KBM-7 (cell line): ENCODE results near the gene ESRRA.
"Not testable (repeated sequence)": the region's sequence is repeated elsewhere in the genome, so short reads cannot be mapped to it uniquely, and the experiment has no call there.

Source experiments
- DNase-seq: peaks from one replicate; pipeline ENCODE4 v3.0.0-alpha.2; 2015
- in situ Hi-C: fragments of 300-500 bp; cut with MboI; formaldehyde crosslinking; loops from 2 replicates; pipeline ENCODE4 v1.14.3; 2020; ENCODE audit warnings: low sequenced_read_pairs, low pct_unique_long_range_greater_than_20kb, mixed read lengths

The ESRRA gene

DNA sequence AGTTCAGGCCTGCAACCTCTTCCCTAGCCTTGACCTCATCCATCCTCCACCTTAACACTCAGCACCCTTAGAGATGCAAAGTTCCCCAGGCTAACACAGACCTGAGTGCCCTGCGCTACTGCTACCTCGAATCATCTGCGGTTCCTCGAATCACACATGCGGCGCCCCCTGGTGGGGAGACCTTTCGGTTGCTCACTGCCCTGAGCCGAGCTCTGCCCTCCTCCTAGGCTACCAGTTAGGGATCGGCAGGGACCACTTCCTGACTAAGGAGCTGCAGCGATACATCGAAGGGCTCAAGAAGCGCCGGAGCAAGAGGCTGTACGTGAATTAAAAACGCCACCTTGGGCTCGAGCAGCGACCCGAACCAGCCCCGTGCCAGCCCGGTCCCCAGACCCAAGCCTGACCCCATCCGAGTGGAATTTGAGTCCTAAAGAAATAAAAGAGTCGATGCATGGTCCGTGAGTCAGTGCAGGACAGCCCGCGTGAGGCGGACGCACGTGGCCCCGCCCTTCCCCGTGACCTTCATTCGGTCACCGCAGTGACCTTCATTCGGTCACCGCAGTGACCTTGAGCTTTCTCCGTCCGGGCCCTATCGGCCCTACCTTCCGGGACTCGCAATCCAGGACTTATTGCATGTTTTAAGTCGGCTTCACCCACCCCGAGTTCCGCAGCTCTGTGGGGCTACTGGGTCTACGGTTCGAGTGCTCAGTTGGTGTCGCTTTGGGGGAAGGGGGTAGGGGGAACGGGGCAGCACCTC lies 830 bp upstream of the ESRRA start:
- in situ Hi-C loops = no loop called here
- peak; percentile 96 for DNase-seq

DNA sequence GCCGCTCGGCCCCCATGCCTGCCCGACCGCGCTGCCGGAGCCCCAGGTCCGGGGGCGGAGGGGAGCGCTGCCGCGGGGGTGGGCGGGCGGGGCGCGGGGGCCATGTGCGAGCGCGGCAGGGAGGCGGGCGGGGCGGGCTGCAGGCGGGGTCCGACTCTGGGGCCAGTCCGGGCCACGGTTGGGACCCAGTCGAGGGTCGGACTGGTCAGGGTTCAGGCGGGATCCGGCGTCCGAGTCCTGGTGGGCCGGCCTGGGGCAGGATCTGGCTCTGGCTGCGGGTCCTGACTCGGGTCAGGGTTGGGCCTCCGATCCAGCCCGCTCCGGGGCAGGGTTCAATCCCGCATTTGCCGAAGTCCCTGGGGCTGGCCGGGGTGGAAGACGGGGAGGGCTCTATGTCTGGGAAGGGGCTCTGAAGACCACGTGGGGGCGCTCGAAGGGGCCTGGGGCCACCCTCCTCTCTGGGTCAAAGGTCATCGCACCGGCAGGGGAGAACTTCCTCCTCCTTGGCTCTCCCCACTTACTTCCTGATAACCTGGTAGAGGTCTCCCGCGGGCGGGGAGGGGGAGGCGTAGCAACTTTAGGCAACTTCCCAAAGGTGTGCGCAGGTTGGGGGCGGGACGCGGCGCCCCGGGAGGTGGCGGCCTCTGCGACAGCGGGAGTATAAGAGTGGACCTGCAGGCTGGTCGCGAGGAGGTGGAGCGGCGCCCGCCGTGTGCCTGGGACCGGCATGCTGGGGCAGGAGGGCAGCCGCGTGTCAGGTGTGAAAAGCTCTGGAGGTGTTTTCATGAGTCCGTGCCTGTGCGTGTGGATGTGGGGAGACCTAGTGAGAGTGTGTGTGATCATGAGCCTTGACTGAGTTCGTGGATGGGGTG lies 603 bp downstream of the ESRRA start:
- in situ Hi-C loops = no loop called here
- peak; percentile 89 for DNase-seq

DNA sequence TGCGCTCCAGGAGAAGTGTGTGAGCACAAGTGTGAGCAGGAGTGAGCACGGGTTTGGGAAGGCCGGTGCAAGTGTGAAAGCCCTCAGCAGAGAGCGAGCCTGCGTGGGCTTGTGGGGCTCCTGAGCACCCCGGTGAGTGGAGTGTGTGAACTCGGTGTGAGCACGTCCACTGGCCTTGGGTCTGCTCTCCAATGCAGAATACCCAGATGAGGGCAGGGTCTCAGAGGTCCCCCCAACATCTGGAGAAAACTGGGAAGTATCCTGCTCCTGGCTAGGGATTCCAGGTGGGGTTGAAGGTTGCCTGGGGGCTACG lies 1.2 kb downstream of the ESRRA start:
- no peak for DNase-seq
- in situ Hi-C loops = no loop called here

DNA sequence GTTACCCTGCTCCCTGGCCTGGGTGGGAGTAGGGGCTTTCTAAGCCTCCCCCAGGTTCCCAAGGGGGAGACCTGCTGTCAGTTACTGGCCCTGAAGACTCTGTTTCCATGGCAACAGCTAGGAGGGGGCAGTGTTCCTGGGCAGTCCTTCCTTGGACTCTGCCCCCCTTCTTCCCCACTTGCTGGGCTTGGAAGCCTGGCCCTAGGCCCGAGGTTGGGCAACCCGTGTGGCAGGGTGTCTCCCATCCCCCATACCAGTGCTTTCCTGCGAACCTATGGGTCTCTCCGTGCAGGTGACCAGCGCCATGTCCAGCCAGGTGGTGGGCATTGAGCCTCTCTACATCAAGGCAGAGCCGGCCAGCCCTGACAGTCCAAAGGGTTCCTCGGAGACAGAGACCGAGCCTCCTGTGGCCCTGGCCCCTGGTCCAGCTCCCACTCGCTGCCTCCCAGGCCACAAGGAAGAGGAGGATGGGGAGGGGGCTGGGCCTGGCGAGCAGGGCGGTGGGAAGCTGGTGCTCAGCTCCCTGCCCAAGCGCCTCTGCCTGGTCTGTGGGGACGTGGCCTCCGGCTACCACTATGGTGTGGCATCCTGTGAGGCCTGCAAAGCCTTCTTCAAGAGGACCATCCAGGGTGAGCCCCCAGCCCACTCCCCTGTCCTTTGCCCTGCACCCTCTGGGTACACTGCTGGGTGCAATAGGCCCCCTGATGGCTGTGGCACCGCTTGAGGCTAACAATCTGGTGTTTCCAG lies 1.7 kb downstream of the ESRRA start:
- no peak for DNase-seq
- in situ Hi-C loops = no loop called here

DNA sequence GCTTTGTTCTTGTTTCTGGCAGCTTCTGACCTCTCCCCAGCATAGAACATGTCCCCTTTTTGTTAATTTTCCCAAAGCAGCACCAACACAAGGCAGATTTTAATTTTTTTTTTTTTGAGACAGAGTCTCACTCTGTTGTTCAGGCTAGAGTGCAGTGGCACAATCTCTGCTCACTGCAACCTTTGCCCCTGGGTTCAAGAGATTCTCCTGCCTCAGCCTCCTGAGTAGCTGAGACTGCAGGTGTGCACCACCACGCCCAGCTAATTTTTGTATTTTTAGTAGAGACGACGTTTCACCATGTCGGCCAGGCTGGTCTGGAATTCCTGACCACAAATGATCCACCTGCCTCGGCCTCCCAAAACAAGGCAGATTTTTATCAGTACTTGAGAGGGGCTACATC lies 2.5 kb downstream of the ESRRA start:
- DNase-seq, in situ Hi-C loops: not testable (repeated sequence)

DNA sequence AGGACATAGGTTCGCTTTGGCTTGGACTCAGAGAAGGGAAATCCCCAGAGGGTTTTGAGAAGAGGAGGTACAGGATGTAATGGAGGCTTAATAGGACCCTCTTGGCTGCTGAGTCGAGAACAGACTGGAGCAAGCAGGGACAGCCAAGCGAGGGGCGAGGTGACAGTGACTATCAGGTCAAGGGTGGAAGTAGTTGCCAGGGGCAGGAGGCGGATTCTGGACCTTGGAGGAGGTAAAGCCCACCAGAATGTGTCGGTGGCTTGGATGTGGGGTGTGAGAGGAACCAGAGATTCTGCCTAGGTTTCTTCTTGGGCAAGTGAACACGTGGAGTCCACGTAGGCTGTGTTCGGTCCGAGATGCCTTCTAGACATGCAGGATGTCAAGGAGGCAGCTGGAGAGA lies 7.6 kb downstream of the ESRRA start:
- DNase-seq = no peak
- in situ Hi-C loops = no loop called here

DNA sequence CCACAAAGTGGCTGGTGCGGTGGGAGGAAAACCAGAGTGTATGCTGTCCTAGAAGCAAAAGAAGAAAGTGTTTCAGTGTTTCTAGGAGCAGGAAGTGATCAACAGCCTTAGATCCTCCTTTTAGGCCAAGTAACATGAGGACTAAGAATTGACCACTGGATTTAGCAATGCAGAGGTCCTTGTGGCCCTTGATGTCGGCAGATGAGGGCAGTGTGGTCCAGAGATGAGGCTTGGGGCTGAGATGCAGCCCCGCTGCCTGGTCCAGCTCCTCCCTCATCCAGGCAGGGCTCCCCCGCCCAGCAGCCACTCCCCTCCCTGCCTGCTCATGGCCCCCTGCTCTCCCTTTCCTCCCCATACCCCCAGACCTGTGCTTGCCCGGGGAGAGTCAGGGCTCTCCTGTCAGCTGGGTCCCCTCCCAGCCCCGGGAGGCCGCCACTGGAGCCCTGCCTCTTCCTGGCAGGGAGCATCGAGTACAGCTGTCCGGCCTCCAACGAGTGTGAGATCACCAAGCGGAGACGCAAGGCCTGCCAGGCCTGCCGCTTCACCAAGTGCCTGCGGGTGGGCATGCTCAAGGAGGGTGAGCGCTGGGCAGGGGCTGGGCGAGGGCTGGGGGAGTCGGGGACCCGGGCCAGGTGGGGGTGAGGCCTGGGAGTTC lies 8.3 kb downstream of the ESRRA start:
- in situ Hi-C loops = no loop called here
- no peak for DNase-seq

DNA sequence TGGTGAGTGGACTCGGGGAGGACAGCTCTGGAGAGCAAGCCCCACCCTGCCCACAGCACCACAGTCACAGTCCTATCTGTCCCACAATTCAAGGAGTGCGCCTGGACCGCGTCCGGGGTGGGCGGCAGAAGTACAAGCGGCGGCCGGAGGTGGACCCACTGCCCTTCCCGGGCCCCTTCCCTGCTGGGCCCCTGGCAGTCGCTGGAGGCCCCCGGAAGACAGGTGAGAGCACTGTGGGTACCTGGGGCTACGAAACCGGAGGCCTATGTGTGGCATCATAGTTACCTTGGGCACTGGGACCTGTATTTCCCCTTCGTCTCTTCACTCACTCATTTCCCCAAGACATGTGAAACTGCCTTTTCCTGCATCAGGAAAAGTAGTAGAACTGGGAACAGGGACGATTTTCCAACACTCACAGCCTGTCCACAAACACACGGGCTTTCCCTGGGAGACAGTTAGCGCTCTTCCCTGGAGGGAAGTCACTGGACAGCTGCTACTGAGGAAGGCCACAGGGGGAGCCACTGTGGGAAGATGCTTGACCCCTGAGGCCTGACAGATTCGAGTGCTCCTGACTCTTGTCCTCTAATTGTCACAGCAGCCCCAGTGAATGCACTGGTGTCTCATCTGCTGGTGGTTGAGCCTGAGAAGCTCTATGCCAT lies 9.0 kb downstream of the ESRRA start:
- no peak for DNase-seq
- in situ Hi-C loops = no loop called here

DNA sequence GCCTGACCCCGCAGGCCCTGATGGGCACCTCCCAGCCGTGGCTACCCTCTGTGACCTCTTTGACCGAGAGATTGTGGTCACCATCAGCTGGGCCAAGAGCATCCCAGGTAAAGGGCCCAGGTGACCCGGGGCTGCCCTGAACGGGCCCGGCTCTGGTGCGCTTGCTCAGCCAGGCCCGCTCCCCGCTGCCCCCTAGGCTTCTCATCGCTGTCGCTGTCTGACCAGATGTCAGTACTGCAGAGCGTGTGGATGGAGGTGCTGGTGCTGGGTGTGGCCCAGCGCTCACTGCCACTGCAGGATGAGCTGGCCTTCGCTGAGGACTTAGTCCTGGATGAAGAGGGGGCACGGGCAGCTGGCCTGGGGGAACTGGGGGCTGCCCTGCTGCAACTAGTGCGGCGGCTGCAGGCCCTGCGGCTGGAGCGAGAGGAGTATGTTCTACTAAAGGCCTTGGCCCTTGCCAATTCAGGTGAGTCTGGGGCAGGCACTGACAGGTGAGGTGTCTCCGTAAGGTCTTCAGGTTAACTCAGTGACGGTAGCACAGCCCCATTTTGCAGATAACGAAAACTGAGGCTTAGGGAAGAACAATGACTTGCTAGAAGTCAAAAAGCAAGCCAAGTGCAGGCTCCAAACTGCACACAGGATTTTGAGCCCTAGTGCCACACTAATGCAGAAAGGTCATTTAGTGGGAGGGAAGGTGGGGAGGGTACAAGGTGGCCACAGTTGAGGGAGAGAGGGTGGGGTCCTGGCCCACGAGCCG lies 9.7 kb downstream of the ESRRA start:
- in situ Hi-C loops = no loop called here
- no peak for DNase-seq

DNA sequence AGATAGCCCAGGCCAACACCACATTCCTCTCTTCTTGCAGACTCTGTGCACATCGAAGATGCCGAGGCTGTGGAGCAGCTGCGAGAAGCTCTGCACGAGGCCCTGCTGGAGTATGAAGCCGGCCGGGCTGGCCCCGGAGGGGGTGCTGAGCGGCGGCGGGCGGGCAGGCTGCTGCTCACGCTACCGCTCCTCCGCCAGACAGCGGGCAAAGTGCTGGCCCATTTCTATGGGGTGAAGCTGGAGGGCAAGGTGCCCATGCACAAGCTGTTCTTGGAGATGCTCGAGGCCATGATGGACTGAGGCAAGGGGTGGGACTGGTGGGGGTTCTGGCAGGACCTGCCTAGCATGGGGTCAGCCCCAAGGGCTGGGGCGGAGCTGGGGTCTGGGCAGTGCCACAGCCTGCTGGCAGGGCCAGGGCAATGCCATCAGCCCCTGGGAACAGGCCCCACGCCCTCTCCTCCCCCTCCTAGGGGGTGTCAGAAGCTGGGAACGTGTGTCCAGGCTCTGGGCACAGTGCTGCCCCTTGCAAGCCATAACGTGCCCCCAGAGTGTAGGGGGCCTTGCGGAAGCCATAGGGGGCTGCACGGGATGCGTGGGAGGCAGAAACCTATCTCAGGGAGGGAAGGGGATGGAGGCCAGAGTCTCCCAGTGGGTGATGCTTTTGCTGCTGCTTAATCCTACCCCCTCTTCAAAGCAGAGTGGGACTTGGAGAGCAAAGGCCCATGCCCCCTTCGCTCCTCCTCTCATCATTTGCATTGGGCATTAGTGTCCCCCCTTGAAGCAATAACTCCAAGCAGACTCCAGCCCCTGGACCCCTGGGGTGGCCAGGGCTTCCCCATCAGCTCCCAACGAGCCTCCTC lies 10.6 kb downstream of the ESRRA start:
- DNase-seq, in situ Hi-C loops: not testable (repeated sequence)

DNA sequence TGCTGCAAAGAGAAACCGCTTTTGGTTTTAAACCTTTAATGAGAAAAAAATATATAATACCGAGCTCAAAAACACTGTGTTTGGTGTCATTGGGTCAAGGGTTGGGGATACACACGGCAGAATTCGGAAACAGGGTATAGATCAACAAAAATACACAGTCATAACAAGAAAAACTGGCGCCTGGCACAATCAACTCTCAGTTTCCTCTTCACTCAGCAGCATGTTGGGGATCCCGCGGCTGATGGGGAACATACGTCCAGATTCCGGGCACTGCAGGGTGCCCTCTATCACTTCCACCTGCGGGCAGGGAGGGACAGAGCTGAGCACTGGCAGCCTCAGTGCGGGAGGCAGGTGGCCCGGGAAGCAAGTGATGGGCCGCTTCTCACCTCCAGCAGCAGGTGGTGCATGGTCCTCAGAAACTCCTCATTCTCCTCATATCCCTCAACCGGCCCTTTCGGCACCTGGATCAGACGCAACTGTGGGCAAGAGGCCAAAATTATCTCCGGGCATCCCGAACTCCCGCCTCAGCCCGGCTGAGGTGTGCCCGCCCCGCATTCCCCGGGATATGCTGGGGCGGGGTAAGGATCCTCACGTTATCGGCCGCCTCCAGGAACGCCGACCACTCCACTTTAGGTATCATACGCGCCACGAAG lies 11.5 kb downstream of the ESRRA start:
- in situ Hi-C loops = no loop called here
- DNase-seq = no peak

DNA sequence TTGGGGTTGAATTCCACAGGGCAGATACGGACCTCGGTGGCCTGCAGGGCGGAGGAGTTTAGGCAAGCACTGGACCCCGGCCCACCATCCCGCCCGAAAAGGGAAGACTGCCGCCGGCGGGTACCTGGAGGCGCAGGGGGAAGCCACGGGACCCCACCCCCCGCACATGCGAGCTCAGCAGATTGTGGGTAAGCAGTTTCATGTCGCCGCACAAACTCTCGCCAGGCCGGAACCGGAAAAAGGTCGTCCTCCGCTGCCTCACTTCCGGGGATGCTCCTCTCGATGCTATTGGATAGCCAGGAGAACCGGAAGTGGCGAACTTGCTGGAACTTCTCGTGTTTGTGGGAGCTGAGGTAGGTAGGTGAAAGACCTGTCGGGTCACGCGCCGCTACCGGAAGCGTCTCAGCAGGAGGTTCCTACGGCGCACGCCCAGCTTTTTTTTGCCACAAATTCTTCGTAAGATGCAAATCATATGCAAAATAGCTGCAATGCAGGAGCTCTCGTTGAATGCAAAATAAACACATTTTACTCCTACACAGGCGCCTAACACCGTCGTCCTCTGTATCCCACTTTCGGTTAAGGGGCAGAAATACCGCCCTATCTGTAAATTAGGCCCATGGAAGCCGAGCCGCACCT lies 12.1 kb downstream of the ESRRA start, which contains the start of gene TRMT112:
TSS of gene TRMT112 (minus strand) at position 235 of the 636 bp plus-strand sequence. CDS start at position 202, 33 bp downstream.
- in situ Hi-C loops = no loop called here
- peak; percentile 98 for DNase-seq

DNA sequence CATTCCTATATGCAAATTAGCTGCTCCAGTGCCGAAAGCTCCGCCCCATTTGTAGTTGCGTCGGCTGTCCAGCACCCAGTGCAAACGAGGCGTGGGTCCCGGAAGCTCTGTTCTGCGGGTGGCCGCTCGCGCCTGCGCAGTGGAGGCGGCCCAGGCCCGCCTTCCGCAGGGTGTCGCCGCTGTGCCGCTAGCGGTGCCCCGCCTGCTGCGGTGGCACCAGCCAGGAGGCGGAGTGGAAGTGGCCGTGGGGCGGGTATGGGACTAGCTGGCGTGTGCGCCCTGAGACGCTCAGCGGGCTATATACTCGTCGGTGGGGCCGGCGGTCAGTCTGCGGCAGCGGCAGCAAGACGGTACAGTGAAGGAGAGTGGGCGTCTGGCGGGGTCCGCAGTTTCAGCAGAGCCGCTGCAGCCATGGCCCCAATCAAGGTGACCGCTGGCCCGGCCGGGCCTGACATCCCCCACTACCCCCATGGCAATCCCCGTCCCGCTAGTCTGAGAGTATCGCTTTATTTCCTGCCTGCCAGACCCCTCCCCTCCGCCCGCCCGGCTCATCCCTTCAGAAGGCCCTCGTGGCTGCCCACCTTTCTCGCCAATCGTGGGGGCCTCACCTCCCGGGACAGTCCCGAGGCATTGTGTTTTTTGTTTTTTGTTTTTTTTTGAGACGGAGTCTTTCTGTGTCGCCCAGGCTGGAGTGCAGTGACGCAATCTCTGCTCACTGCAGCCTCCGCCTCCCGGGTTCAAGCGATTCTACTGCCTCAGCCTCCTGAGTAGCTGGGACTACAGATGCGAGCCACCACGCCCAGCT lies 12.8 kb downstream of the ESRRA start, which contains the start of gene PRDX5:
TSS of gene PRDX5 (plus strand) at position 161 of the 805 bp plus-strand sequence. CDS start at position 256, 95 bp downstream.
- in situ Hi-C loops = no loop called here
- peak; percentile 96 for DNase-seq

DNA sequence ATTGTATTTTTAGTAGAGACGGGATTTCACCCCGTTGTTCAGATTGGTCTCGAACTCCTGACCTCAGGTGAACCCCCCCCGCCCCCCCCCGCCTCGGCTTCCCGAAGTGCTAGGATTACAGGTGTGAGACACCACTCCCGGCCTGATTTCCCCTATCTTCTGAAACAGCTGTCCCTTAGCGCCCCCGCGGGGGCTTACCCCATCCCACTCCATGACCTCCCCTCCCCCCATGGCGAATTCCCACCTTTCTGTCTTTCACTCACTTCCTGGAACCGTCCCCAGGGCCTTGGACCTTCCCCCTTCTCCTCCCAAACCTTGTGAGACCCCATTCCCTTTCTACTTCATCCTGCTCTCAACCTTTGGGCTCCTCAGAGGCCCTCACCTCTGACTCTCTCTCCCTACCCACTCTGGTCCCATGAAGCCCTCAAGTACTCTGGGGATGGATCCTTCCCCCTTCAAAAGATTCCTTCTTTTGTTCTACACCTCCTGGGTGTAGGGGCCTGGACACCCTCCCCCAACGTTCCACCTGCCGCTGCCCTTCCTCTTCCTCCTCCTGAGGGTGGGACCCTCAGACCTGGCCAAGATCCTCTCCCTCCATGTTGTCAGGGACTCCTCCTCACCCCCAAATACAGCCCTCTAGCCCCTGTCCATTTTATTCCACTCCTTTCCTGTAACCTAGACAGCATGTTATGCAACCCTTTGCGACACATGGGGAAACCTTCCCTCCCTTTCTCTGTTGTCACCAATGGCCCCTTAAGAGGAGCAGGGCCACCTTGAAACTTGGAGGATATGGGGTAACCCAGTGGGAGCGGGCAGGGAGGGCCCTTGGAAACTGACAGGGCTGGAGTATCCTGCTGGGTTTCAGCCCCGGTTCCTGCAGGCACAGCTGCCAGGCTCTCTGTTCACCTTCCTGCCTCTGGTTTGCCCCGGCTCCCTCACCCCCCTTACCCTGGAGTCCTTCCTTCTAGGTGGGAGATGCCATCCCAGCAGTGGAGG lies 13.7 kb downstream of the ESRRA start:
- in situ Hi-C loops = no loop called here

More for the DNA sequence above, 13.7 kb downstream of the ESRRA start:
- peak; percentile 31 for DNase-seq
